ENCODE data around the gene CAB39.

The CAB39 gene

DNA sequence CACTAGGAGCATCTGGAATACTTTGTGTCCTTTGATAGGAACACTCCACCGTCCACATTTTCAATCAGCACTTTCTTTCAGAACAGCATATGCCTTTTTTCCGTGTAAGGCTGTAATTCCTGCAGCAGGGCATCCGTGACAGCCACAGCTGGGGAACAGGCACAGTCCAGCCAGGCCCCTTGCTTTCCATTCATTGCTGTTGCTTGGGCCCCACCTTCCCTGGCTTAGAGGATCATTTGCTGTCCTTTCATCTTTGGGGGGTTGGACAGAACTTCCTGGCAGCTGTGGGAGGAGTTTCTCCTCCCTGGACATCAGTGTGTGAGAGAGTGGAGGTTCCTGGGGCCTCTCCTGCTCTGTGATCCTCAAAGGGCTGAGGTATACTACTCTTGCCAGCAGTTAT, 102.4 kb downstream of the CAB39 start:
- Histone ChIP-seq H3K4me2 (no peak overlapping the region), H3K79me2 (ENCODE audit: insufficient read depth, low read depth) (no peaks in the 10 kb centered on the region), H3K4me1 (ENCODE audit: low read depth, poor library complexity, severe bottlenecking) (no peaks in the 10 kb centered on the region), H3K9ac (no peak overlapping the region), H3K36me3 (ENCODE audit: insufficient read depth) (no peaks in the 10 kb centered on the region; the same call in 1 of the 2 replicates), H3K27me3 (ENCODE audit: insufficient read depth, low read depth) (no peaks in the 10 kb centered on the region), H4K20me1 (ENCODE audit: insufficient read depth) (no peaks in the 10 kb centered on the region), H3K27ac (no peak overlapping the region), H2AFZ (ENCODE audit: low read depth) (no peak overlapping the region), H3K4me3 (IDR thresholded peaks at IDR 0.05; ENCODE audit: insufficient read depth, low read depth, low read length) (no peak overlapping the region)
- TF ChIP-seq, protein P1, sequence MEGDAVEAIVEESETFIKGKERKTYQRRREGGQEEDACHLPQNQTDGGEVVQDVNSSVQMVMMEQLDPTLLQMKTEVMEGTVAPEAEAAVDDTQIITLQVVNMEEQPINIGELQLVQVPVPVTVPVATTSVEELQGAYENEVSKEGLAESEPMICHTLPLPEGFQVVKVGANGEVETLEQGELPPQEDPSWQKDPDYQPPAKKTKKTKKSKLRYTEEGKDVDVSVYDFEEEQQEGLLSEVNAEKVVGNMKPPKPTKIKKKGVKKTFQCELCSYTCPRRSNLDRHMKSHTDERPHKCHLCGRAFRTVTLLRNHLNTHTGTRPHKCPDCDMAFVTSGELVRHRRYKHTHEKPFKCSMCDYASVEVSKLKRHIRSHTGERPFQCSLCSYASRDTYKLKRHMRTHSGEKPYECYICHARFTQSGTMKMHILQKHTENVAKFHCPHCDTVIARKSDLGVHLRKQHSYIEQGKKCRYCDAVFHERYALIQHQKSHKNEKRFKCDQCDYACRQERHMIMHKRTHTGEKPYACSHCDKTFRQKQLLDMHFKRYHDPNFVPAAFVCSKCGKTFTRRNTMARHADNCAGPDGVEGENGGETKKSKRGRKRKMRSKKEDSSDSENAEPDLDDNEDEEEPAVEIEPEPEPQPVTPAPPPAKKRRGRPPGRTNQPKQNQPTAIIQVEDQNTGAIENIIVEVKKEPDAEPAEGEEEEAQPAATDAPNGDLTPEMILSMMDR (conservative IDR thresholded peaks at IDR 0.05; ENCODE audit: low read depth, low read length), result no peak

DNA sequence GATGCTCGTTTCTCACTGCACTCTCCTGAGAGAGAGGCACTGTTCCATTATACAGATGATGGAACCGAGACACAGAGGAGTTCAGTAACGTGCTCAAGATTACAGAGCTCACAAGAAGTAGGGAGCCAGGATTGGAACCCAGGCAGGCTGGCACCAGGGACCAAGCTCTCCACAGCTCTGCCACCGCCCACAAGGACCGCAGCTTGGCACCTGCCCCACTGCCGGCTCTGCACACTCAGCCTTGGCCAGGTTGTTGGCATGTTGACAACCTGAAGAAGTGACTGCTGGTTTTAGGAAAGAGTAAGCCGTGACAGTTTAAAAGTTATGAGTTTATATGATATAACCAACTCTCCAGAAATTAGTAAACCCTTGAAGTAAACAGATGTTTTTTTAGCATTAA, 104.1 kb downstream of the CAB39 start:
- Histone ChIP-seq H3K4me1 (ENCODE audit: low read depth, poor library complexity, severe bottlenecking) (no peaks in the 10 kb centered on the region), H3K4me3 (IDR thresholded peaks at IDR 0.05; ENCODE audit: insufficient read depth, low read depth, low read length) (no peak overlapping the region), H3K9ac (no peak overlapping the region), H3K27me3 (ENCODE audit: insufficient read depth, low read depth) (no peaks in the 10 kb centered on the region), H3K36me3 (ENCODE audit: insufficient read depth) (no peaks in the 10 kb centered on the region; the same call in 1 of the 2 replicates), H3K4me2 (no peak overlapping the region), H4K20me1 (ENCODE audit: insufficient read depth) (no peaks in the 10 kb centered on the region), H2AFZ (ENCODE audit: low read depth) (no peak overlapping the region), H3K79me2 (ENCODE audit: insufficient read depth, low read depth) (no peaks in the 10 kb centered on the region), H3K27ac (no peak overlapping the region)
- TF ChIP-seq, protein P1 (conservative IDR thresholded peaks at IDR 0.05; ENCODE audit: low read depth, low read length), result no peak

DNA sequence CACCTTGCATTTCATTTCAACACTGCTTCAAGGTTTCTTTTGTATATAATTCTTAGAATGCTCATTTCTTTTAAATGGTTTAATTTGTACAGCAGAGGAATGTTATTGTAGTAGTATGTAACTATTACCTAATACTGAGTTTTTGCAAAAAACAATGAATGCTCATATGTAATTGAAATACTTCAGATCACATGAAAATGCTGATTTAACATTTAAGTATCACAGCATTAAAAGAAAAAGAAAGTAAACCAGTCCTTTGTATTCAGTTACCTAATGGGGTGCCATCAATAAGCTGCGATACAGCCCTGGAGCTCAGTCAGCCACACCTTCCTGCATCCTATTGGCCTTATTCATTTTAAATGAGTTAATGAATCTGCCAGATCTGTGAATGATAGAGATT, 106.8 kb downstream of the CAB39 start:
- no peaks in the 10 kb centered on the region for H4K20me1 ChIP-seq (ENCODE audit: insufficient read depth)
- H3K36me3 ChIP-seq (ENCODE audit: insufficient read depth), result no peaks in the 10 kb centered on the region; the same call in 1 of the 2 replicates
- no peak overlapping the region for H3K4me3 ChIP-seq (IDR thresholded peaks at IDR 0.05; ENCODE audit: insufficient read depth, low read depth, low read length)
- TF ChIP-seq, protein P1 (conservative IDR thresholded peaks at IDR 0.05; ENCODE audit: low read depth, low read length), result no peak
- no peak overlapping the region for H2AFZ ChIP-seq (ENCODE audit: low read depth)
- H3K27me3 ChIP-seq (ENCODE audit: insufficient read depth, low read depth), result no peaks in the 10 kb centered on the region
- H3K4me1 ChIP-seq (ENCODE audit: low read depth, poor library complexity, severe bottlenecking), result no peaks in the 10 kb centered on the region
- no peak overlapping the region for H3K9ac ChIP-seq
- no peak overlapping the region for H3K4me2 ChIP-seq
- H3K79me2 ChIP-seq (ENCODE audit: insufficient read depth, low read depth), result no peaks in the 10 kb centered on the region
- no peak overlapping the region for H3K27ac ChIP-seq

DNA sequence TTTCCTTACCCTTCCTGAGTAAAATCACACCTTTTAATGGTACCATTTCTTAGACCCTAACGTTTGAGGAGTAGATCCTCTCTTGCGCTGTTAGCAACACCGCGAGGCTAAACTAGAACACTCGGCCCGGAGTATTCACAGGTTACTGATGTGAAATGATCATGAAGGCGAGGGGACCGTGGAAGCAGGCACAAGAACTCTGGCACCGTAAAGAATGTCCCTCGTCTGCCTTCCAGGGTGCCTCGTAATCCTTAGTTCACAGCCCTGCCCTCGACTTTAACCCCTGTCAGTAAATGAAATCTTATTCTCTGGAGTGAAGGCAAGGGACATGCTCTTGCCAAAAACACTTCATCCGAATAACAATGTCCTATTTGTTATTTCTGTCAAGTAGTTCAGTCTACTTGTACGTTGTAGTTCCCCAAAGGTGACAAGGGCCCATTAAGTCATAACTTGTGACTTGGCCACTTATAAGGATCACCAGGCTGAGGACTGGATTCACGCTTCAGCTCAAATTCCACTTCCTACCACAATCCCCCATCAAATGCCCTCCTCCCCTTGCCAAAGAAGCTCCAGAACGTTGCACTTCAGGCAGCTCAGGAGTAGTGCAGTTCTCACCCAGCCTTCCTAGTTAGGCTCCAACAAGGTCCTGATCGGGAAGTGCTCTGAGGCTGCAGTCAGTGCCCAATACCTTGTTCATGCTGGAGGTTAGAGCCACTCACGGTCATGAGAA, 108.8 kb downstream of the CAB39 start:
- no peak overlapping the region for H3K27ac ChIP-seq
- no peaks in the 10 kb centered on the region for H3K27me3 ChIP-seq (ENCODE audit: insufficient read depth, low read depth)
- H4K20me1 ChIP-seq (ENCODE audit: insufficient read depth), result no peaks in the 10 kb centered on the region
- no peaks in the 10 kb centered on the region; the same call in 1 of the 2 replicates for H3K36me3 ChIP-seq (ENCODE audit: insufficient read depth)
- H3K4me2 ChIP-seq, result no peak overlapping the region
- no peak overlapping the region for H3K4me3 ChIP-seq (IDR thresholded peaks at IDR 0.05; ENCODE audit: insufficient read depth, low read depth, low read length)
- H2AFZ ChIP-seq (ENCODE audit: low read depth), result no peak overlapping the region
- no peak overlapping the region for H3K9ac ChIP-seq
- no peaks in the 10 kb centered on the region for H3K4me1 ChIP-seq (ENCODE audit: low read depth, poor library complexity, severe bottlenecking)
- TF ChIP-seq, protein P1 (conservative IDR thresholded peaks at IDR 0.05; ENCODE audit: low read depth, low read length), result no peak
- no peaks in the 10 kb centered on the region for H3K79me2 ChIP-seq (ENCODE audit: insufficient read depth, low read depth)
